ENCODE data around the gene PAEP.
"Not testable (repeated sequence)": the region's sequence is repeated elsewhere in the genome, so short reads cannot be mapped to it uniquely, and the experiment has no call there.

Gene PAEP

DNA sequence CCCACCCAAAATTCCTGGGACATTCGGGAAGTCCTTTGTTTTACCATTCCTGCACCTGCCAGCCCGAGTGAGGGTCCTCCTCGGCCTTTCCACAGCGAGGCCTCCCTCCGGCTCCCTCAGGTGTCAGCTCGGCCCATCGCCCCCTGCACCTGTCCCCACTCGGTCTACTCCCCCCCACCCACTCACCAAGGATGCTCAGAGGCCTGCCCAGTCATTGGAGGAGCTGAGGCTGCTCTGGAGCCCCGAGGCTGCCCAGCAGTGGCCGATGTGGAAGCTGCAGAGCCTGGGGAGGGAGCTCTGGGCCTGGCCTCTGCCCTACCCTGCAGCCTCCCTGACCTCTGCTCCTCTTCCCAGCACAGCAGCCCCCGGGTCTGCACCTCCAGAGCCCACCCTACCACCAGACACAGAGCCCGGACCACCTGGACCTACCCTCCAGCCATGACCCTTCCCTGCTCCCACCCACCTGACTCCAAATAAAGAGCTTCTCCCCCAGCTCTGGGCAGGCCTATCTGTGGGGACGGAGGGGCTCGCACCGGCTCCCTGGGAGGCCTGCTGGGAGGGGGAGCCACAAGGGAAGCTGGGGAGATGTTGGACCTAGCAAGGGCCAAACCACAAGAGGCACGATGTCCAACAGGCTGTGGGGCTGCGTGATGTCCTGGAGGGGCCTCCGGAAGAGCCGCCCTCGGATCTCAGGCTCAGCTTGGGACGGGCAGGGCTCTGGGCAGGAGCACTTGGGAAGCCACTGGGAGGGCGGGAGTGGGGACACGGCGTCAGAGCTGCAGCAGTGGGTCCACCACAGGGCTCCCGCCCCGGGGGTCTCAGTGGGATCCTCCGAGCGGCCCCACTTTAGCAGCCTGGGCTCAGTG lies 11.8 kb upstream of the PAEP start:
- not testable (repeated sequence) for H3K27ac ChIP-seq; DNase-seq (ENCODE audit: low read depth, low spot score)

DNA sequence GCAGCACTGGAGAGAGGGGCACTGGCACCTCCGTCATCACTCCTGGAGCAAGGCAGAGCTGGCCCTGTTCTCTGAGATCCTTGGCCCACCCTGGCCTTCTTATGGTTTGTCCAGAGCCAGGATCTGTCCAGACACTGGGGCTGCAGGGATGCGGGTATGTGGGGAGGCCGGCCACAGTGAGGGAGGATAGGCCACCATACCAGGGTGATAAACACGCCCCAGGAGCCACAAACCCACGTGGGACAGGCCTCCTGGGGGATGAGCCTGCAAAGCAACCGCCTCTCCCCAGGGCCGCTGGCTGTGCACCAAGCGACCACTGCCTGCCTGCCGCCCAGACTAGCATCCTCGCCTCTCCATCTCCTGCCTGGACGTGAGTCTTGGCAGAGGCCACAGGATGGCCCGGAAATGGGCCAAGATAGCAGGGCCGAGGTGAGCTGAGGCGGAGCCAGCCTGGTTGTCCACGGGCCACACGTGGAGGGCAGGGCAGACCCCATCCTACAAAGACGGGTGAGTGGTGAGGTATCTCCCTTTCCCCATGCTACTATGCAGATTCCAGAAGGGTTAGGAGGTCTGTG lies 11.1 kb upstream of the PAEP start:
- H3K27ac ChIP-seq: no peak overlapping the region
- no peak for DNase-seq (ENCODE audit: low read depth, low spot score)

GRCh38 chr9:135551031-135551430 lies 10.5 kb upstream of the PAEP start:
- no peak for DNase-seq (ENCODE audit: low read depth, low spot score)
- no peak overlapping the region for H3K27ac ChIP-seq

- no peak for DNase-seq (ENCODE audit: low read depth, low spot score)
- no peak overlapping the region for H3K27ac ChIP-seq
Observed at GRCh38 chr9:135551456-135551855, 10.1 kb upstream of the PAEP start.

GRCh38 chr9:135552021-135552697 lies 9.4 kb upstream of the PAEP start:
- DNase-seq (ENCODE audit: low read depth, low spot score): no peak
- no peak overlapping the region for H3K27ac ChIP-seq

GRCh38 chr9:135552698-135553171 lies 8.8 kb upstream of the PAEP start:
- no peak overlapping the region for H3K27ac ChIP-seq
- no peak for DNase-seq (ENCODE audit: low read depth, low spot score)

DNA sequence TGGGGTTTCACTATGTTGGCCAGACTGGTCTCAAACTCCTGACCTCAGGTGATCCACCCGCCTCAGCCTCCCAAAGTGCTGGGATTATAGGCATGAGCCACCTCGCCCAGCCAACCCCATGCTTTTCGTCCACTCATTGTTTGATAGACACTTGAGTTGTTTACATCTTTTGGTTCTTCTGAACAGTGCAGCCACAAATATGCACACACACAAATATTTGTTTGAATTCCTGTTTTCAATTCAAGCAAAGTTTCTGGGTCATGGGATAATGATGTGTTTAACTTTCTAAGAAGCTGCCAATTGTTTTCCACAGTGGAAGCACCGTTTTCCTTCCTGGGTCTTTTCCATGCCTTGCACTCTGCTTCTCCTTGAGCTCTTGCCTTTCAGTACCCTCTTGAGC lies 6.8 kb upstream of the PAEP start:
- DNase-seq (ENCODE audit: low read depth, low spot score): no peak
- H3K27ac ChIP-seq: no peak overlapping the region

DNA sequence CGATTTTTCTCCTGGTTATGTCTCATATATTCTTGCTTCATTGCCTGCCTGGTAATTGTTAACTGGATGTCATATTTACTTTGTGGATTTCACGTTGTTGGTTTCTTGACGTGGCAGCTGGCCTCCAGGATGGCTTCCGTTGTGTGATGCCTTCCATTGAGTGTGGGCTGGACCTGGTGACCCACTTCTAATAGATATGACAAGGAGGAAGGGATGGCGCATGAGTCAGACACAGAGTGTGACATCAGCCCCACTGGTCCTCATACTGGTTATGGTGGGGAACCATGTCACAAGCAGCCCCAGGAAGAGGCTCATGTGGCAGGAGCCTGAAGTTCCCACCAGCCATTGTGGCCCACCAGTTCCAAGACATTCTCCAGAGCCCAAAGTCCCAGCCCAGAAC lies 6.4 kb upstream of the PAEP start:
- no peak overlapping the region for H3K27ac ChIP-seq

GRCh38 chr9:135555910-135556309 lies 5.6 kb upstream of the PAEP start:
- H3K27ac ChIP-seq: no peak overlapping the region
- no peak for DNase-seq (ENCODE audit: low read depth, low spot score)

More for the DNA sequence above, 6.4 kb upstream of the PAEP start:
- no peak for DNase-seq (ENCODE audit: low read depth, low spot score)

DNA sequence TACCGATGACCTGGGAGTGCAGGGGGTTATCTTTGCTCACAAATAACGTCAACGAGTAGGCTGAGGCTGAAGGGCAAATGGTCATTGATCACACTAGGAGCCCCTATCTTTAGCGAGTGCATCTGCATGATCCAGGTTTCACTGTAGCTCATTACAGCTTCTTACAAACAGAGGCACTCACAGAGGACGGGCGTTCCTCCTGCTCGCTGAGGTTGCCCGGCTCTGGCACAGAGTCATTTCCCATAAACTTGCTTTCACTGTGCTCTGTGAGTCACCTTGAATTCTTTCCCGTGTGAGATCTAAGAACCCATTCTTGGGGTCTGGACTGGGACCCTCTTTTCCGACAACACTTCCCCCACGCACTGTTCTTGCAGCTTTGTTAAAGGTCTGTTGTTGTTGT lies 1.9 kb upstream of the PAEP start:
- no peak for DNase-seq (ENCODE audit: low read depth, low spot score)
- no peak overlapping the region for H3K27ac ChIP-seq

GRCh38 chr9:135562235-135562745 lies 734 bp downstream of the PAEP start:
- no peak overlapping the region for H3K27ac ChIP-seq
- no peak for DNase-seq (ENCODE audit: low read depth, low spot score)

GRCh38 chr9:135563039-135563476 lies 1.5 kb downstream of the PAEP start:
- no peak for DNase-seq (ENCODE audit: low read depth, low spot score)
- no peak overlapping the region for H3K27ac ChIP-seq

GRCh38 chr9:135563858-135564257 lies 2.3 kb downstream of the PAEP start:
- H3K27ac ChIP-seq: no peak overlapping the region
- DNase-seq (ENCODE audit: low read depth, low spot score): no peak

GRCh38 chr9:135565141-135565628 lies 3.6 kb downstream of the PAEP start:
- DNase-seq (ENCODE audit: low read depth, low spot score): no peak
- no peak overlapping the region for H3K27ac ChIP-seq

DNA sequence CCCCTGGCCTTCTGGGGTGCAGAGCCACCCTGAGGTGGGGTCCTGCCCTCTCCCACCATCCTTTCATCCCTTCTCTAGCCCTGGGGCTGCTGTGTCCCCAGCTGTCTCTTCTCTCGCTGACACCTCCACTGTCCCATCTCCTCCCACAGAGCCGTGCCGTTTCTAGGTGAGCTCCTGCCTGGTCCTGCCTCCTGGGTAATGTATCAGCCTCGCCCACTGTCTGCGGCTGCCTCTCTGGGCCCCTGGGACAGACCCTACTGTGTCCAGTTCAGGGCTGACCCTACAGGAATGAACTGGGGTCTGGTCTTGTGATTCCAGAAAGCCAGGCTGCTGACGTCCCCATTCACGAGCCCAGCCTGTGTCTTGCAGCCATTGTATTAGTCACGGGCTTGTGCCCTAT lies 4.1 kb downstream of the PAEP start:
- no peak overlapping the region for H3K27ac ChIP-seq
- no peak for DNase-seq (ENCODE audit: low read depth, low spot score)

DNA sequence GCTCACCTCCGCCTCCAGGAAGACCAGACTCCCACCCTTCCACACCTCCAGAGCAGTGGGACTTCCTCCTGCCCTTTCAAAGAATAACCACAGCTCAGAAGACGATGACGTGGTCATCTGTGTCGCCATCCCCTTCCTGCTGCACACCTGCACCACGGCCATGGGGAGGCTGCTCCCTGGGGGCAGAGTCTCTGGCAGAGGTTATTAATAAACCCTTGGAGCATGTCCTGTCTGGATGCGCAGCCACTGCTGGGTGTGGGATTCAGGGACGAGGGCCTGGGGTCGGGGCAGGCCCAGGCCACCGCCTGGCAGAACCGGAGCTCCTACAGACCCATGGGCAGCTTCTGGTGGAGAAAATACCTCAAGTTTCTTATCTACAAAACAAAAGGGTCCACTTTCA lies 5.0 kb downstream of the PAEP start:
- no peak overlapping the region for H3K27ac ChIP-seq
- no peak for DNase-seq (ENCODE audit: low read depth, low spot score)

DNA sequence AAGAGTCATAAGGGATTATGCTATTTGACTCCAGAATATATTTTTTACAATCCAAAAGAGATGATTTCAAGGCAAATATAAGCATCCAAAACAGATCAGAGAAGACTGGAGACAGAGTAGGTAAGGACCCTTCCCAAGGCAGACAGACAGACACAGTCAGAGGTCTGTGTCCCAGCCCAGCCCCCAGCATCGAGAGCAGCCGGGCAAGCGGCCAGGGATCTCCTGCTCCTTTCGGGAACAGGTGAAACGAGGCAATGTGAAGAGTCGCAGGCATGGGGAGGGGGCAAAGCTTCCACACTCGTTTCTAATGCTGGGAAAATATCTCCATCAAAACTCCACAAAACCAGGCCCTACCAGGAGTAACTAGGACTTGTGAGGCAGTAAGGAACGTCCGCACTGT lies 5.8 kb downstream of the PAEP start:
- DNase-seq (ENCODE audit: low read depth, low spot score): no peak
- H3K27ac ChIP-seq: no peak overlapping the region

- no peak overlapping the region for H3K27ac ChIP-seq
- no peak for DNase-seq (ENCODE audit: low read depth, low spot score)
Observed at GRCh38 chr9:135568026-135568425, 6.5 kb downstream of the PAEP start.

- DNase-seq (ENCODE audit: low read depth, low spot score): no peak
- H3K27ac ChIP-seq: no peak overlapping the region
Observed at GRCh38 chr9:135570456-135570855, 8.9 kb downstream of the PAEP start.

DNA sequence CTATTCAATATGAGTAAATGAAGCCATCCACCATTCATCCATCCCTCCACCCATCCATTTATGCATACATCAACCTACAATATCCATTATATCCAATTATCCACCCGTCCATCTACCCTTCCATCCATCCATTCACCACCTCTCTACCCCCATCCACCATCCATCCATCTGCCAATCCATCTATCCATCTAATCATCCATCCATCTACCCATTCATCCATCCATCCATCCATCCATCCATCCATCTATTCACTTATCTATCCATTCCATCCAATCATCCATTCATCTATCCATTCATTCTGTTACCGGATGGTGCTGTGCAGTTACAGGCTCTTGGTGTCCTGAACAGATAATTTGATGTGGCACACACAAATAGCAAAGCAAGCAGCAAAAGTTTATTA lies 10.7 kb downstream of the PAEP start:
- H3K27ac ChIP-seq: no peak overlapping the region
- no peak for DNase-seq (ENCODE audit: low read depth, low spot score)

GRCh38 chr9:135573124-135573523 lies 11.6 kb downstream of the PAEP start:
- DNase-seq (ENCODE audit: low read depth, low spot score): no peak
- H3K27ac ChIP-seq: no peak overlapping the region
